HG03066 (cell line): Measurements from ENCODE around the gene ANO6.
"Not testable (repeated sequence)": the region's sequence is repeated elsewhere in the genome, so short reads cannot be mapped to it uniquely, and the experiment has no call there.

Experiments
- ATAC-seq: cut with Tn5 transposase; IDR thresholded peaks from one replicate; pipeline ENCODE4 v1.9.1; 2021; ENCODE audit warnings: low read depth; ENCODE audit not compliant: unreplicated experiment

Gene ANO6

GRCh38 chr12:45215419-45216229 lies at the start of gene ANO6:
Gene ANO6 (plus strand): TSS chr12:45216095. CDS start chr12:45216322, 227 bp downstream.
- peak; percentile 69 for ATAC-seq

- no peak for ATAC-seq
Measured at GRCh38 chr12:45168976-45169375, 46.9 kb upstream of the ANO6 start.

DNA sequence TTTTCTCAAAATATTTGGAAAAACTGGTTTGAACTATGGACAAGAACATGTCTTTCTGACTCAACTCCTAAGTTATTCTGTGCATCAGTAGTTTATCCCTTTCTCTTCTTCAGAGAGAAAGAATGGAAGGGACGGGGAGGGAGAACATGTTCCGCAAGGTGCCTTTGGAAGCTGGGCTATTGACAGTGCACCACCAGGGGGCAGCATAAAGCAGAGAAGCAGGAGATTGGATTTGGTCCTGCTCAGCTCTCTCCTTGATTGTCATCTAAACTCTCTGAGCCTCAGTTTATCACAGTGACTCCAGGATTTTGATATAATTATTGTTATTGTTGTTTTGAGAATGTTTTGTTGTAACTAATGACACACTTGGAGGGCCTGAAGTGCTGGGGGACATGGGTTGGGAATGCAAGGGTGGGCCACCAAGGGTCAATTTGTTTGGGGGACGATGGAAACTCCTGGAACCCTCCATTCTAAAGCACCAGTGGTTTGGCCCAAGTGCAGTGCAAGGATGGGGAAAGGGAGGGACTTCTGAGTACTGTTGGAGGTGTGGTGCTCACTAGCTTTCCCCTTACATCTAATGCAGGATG lies 45.3 kb upstream of the ANO6 start:
- ATAC-seq = peak; percentile 81

DNA sequence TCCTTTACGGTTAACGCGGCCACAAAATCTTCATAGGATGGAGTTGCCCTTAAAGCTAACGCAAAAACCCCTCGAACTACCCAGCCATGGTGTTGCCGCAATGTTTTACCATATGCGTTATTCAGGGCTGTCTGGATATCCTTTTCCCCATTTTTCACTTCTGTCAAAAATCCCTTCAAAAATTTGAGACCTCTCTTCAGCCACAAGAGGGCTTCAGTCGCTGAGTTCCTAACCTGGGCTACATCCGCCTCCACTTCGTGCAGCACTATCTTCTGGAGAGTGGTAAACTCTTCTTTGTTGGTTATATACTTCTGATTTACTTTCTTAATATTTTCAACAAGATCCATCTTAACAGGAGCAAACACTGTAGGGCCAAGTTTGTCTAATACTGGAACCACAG lies 42.6 kb upstream of the ANO6 start:
- ATAC-seq = not testable (repeated sequence)

GRCh38 chr12:45174595-45174994 lies 41.3 kb upstream of the ANO6 start:
- ATAC-seq = no peak

- no peak for ATAC-seq
Measured at GRCh38 chr12:45178771-45179170, 37.1 kb upstream of the ANO6 start.

GRCh38 chr12:45182511-45182910 lies 33.4 kb upstream of the ANO6 start:
- ATAC-seq = no peak

DNA sequence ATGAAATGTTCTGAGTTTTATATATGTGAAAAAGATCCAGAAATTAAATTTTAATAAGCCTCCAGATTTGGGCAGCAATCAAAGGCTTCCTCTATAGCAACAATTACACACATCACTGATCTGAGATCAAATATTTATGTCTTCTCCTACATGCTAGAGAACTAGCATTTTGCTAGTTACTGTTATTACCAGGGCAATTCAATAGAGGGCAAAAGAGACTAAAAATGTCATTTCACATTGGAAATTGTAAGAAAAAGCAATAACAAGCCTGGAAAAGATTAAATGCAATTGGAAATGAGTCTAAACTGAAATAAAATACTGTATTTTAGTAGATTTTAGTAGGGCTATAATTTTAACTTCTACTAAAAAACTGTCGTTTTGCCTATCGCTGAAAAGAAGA lies 32.6 kb upstream of the ANO6 start:
- ATAC-seq = no peak

- no peak for ATAC-seq
Measured at GRCh38 chr12:45184147-45184963, 31.5 kb upstream of the ANO6 start.

DNA sequence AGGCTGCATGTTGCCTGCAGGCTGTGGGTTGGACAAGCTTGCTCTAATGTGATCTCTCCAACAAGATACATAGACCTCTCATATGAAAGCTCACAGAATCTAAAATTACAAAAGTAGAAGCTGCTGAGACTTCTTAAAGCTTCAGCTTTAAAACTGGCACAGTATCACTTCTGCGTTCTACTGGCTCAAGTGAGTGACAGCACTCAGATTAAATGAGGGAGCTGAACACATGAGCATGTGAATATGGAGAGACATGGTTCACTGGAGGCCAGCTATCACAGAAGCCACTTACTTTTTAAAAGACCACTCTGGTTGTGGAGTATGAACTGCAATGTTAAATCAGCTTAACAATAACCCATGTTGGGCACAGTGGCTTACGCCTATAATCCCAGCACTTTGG lies 29.1 kb upstream of the ANO6 start:
- no peak for ATAC-seq

GRCh38 chr12:45189766-45190403 lies 26.0 kb upstream of the ANO6 start:
- ATAC-seq = no peak

DNA sequence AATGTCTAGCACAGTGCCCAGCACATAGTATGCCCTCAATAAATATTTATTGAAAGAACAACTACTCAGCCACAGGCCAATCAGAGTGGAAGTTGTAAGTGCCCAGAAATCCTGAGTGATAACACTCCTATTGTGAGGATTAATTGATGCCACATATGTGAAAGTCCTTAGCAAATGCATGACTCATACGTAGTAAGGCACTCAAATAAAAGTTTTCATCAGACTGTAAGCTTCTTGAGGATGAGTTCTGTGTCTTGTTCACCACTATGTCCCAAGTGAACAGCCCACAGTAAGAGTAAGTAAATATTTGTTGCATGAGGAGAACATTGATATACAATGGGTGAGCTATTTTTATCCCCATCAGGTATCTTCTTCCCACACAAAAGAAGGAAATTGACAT lies 24.7 kb upstream of the ANO6 start:
- ATAC-seq = no peak

- ATAC-seq = no peak
Measured at GRCh38 chr12:45192707-45193106, 23.2 kb upstream of the ANO6 start.

DNA sequence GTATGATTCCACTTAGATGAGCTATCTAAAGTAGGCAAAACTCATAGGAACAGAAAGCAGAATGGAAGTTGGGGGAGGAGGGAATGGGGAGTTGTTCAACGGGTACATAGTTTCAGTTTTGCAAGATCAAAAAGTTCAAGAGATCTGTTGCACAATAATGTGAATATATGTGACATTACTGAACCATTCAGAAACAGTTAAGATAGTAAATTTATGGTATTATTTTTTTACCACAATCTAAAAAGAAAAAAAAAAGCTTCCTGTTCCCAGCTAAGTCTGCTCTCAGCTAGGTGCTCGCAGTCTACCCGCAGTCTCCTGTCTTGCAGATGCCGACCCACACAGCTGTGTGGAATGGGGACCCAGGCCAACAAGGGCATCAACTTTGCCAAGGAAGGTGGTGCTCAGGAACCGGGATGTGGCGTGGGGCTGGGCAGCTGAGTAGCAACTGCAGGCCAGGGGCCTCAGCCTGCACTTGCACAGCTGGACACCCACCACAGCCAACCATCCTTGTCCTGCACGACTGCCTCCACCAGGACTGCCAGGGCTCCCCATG lies 15.3 kb upstream of the ANO6 start:
- ATAC-seq = no peak

DNA sequence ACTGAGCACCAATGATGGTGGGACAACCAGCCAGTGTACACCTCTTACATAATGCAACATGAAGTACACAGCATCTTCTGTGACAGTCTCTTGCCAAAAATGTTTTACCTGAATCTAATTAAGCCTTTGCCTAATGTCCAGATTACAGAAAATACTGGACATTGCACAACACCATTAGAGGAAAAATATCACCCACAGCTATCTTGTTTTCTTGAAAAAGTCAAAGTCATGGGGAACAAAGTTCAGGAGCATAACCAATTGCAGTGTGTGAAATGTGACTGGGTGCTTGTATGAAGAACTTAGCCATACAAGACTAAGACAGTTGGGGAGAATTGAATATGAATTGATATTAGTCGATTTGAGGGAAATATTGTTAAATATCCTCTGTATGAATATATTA lies 12.1 kb upstream of the ANO6 start:
- no peak for ATAC-seq

DNA sequence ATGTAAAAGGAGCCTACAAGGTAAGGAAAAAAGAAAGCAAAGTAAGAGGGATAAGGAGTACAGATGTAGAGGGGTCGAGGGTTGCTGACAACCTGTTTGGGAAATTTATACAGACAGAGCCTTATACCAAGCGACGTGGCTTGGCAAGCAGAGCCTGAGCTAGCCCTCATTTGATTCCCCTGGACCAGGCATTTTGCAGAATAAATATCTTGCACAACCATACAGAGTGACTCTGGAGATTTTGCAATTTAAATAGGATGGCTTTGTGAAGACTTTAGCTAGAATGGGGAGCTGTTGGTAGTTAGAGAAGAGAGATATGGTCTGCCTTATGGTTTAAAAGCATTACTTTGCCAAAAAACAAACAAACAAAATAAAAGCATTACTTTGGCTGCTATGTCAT lies 11.1 kb upstream of the ANO6 start:
- no peak for ATAC-seq

GRCh38 chr12:45205165-45205825 lies 10.6 kb upstream of the ANO6 start:
- peak; percentile 71 for ATAC-seq

DNA sequence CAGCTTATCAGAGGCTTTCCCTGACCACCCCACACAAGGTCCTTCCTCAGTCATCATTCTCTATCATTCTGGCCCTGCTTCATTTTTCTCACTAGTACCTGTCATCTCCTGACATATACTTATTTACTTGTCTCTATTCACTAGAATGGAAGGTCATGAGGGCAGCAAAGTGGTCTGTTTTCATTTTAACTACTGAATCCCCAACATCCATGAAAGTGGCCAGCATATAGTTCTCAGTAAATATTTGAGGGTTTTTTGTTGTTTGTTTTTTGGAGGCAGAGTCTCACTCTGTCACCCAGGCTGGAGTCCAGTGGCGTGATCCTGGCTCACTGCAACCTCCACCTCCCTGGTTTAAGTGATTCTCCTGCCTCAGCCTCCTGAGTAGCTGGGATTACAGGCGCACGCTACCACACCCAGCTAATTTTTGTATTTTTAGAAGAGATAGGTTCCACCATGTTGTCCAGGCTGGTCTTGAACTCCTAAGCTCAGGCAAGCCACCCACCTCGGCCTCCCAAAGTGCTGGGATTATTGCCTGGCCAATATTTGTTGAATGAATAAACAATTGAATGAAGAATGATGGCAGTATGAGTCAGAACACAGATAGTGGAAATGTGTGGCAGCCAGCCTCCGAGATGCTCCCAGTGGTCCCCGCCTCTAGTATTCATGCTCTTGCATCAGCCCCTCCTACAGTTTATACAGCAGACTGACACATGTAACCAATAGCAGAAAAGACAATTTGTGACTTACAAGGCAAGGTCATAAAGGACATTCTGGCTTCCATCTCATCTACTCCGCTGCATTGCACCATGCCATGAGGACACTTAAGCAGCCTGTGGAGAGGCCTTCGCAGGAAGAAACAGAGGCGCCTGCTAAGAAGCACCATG lies 7.0 kb upstream of the ANO6 start:
- no peak for ATAC-seq

DNA sequence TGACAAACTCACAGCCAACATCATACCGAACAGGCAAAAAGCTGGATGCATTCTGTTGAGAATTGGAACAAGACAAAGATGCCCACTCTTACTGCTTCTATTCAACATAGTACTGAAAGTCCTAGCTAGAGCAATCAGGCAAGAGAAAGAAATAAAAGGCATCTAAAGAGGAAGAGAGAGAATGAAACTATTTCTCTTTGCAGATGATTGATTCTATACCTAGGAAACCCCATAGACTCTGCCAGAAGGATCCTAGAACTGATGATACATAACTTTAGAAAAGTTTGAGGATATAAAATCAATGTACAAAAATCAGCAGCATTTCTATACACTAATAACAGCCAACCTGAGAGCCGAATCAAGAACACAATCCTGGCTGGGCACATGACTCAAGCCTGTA lies 6.1 kb upstream of the ANO6 start:
- no peak for ATAC-seq
